Measurements from ENCODE around the gene NPHP3.

DNA sequence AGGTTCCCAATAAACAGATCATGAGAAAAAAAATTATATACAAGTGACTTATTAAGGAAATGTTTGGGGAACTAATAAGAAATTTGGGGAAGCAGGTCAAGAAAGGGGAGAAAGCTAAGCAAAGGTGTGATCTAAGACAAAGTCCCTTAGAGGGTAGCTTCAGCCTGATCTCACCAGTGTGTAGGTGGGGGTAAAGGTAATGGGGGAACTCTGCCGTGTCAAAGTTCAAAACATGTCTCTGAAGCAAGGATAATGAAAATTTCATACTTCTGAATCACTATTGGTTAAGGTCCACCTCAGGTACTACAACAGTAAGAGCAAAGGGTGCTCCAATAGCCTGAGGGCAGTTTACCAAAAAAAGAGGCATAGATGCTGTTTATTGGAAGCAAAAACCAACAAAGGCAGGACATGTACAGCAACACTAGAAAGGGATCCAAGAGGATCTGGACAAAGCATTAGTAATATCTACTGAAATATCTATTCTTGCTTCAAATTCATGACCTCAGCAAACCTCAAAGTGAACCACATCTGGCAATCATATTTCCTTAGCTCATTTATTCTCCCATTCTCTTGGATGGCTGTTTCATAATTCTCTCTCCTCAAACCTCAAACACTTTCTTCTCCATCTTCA, 69.5 kb downstream of the NPHP3 start:
- TF ChIP-seq, protein P1, sequence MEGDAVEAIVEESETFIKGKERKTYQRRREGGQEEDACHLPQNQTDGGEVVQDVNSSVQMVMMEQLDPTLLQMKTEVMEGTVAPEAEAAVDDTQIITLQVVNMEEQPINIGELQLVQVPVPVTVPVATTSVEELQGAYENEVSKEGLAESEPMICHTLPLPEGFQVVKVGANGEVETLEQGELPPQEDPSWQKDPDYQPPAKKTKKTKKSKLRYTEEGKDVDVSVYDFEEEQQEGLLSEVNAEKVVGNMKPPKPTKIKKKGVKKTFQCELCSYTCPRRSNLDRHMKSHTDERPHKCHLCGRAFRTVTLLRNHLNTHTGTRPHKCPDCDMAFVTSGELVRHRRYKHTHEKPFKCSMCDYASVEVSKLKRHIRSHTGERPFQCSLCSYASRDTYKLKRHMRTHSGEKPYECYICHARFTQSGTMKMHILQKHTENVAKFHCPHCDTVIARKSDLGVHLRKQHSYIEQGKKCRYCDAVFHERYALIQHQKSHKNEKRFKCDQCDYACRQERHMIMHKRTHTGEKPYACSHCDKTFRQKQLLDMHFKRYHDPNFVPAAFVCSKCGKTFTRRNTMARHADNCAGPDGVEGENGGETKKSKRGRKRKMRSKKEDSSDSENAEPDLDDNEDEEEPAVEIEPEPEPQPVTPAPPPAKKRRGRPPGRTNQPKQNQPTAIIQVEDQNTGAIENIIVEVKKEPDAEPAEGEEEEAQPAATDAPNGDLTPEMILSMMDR (conservative IDR thresholded peaks at IDR 0.05; ENCODE audit: low read depth, low read length): no peak
- TF ChIP-seq EZH2 (IDR thresholded peaks at IDR 0.05; ENCODE audit: borderline replicate concordance, low read depth, low read length, poor library complexity, severe bottlenecking): no peak

All from A673 (cell line).